Colonic mucosa (tissue), 4 donors: ENCODE measurements around the gene ATG9B. TPM values are rescaled to one million over a fixed set of nuclear protein-coding genes. Genes with fewer than 3 reads are reported as not detected.
A peak's percentile ranks its signal among the peaks of the same experiment; 100 is the strongest.

ENCODE experiments used
- DNase-seq: peaks from one replicate; pipeline ENCODE4 v3.0.0-alpha.2; 2020
- H3K27ac ChIP-seq: fragments of 200-600 bp; one replicate; pipeline ENCODE4 v1.8.0; 2021
- H3K27me3 ChIP-seq: fragments of 200-600 bp; one replicate; pipeline ENCODE4 v1.8.0; 2021
- H3K36me3 ChIP-seq: fragments of 200-600 bp; one replicate; pipeline ENCODE4 v1.8.0; 2021
- H3K4me1 ChIP-seq: fragments of 200-600 bp; one replicate; pipeline ENCODE4 v1.8.0; 2021; ENCODE audit warnings: mild to moderate bottlenecking
- H3K4me3 ChIP-seq: fragments of 200-600 bp; one replicate; pipeline ENCODE4 v1.8.0; 2021
- H3K9ac ChIP-seq, 2 donors: one replicate each; pipeline ENCODE4 v1.7.0; 2013; ENCODE audit warnings: control low read depth in 2 of 2, low read depth in 2 of 2, low read length in 2 of 2
- H3K9me3 ChIP-seq: fragments of 200-600 bp; one replicate; pipeline ENCODE4 v1.8.0; 2021
- CTCF ChIP-seq: fragments of 200-600 bp; IDR thresholded peaks from one replicate; pipeline ENCODE4 v1.8.0; 2022; ENCODE audit warnings: antibody characterized with exemption, mild to moderate bottlenecking
- intact Hi-C: fragments of 100-400 bp; cut with DNase I; formaldehyde crosslinking; loops from one replicate; pipeline ENCODE4 v1.14.1; 2022
- total RNA-seq, 2 donors: library from RNA; stranded (reverse); fragmentation: NEBNext Ultra II Directional in 1 of 2; extraction: Animal tissue kit (Norgen Biotek cat#: 25700) in 1 of 2; gene quantifications; one replicate each; pipeline ENCODE4 v1.2.1, GENCODE V29; 2021
- donor health status: healthy.
- donor health status: DM: no; HTN: no; CAD: no.
- donor health status: DM: no; HTN: no; CAD: no.

ATG9B gene
- total RNA-seq, 2 donors from 2014 or later: 0.66 to 1.2 TPM

GRCh38 chr7:151061213-151062110 is 37.2 kb upstream of the ATG9B start:
- Histone ChIP-seq H3K36me3 (no peaks in the 10 kb centered on the region), H3K9me3 (no peaks in the 10 kb centered on the region), H3K27ac (no peak overlapping the region), H3K4me1 (peaks cover 24% of the 10 kb centered on the region), H3K9ac (peak overlapping the region in 1 of 2 donors; percentile 98), H3K4me3 (no peak overlapping the region), H3K27me3 (no peaks in the 10 kb centered on the region)
- peak; percentile 36 for DNase-seq
- TF ChIP-seq CTCF: no peak
- intact Hi-C loops: no loop called here

- Histone ChIP-seq H3K27me3 (no peaks in the 10 kb centered on the region), H3K27ac (peak overlapping the region; percentile 96), H3K9ac (peak overlapping the region; percentile 84 to 98), H3K36me3 (no peaks in the 10 kb centered on the region), H3K4me3 (peak overlapping the region; percentile 46), H3K9me3 (no peaks in the 10 kb centered on the region), H3K4me1 (peaks cover 24% of the 10 kb centered on the region)
- intact Hi-C loops: no loop called here
- peak; percentile 72 for DNase-seq
- TF ChIP-seq CTCF: no peak
Observed at GRCh38 chr7:151060416-151061212, 36.3 kb upstream of the ATG9B start.

GRCh38 chr7:151060113-151060415 is 35.8 kb upstream of the ATG9B start:
- Histone ChIP-seq H3K4me3 (peak overlapping the region; percentile 46), H3K36me3 (no peaks in the 10 kb centered on the region), H3K27me3 (no peaks in the 10 kb centered on the region), H3K4me1 (peaks cover 24% of the 10 kb centered on the region), H3K9ac (peak overlapping the region; percentile 84 to 98), H3K27ac (peak overlapping the region; percentile 96), H3K9me3 (no peaks in the 10 kb centered on the region)
- DNase-seq: no peak
- no peak for TF ChIP-seq CTCF
- intact Hi-C loops: no loop called here

GRCh38 chr7:151059367-151060112 is 35.2 kb upstream of the ATG9B start, which contains the start of gene SLC4A2:
Gene SLC4A2, plus strand, starts transcription at chr7:151059589. Its CDS starts 2,399 bp downstream, at chr7:151061988.
- TF ChIP-seq CTCF: peak; percentile 33
- Histone ChIP-seq H3K4me1 (peaks cover 24% of the 10 kb centered on the region), H3K9ac (peak within 1 kb of the TSS; percentile 84 to 98), H3K4me3 (peak within 1 kb of the TSS; percentile 46), H3K27me3 (no peaks in the 10 kb centered on the region), H3K27ac (peak within 1 kb of the TSS; percentile 96), H3K9me3 (no peaks in the 10 kb centered on the region), H3K36me3 (no peaks in the 10 kb centered on the region)
- intact Hi-C loops: no loop called here
- DNase-seq: peak; percentile 83

GRCh38 chr7:151058781-151059366 is 34.6 kb upstream of the ATG9B start:
- intact Hi-C loops: no loop called here
- Histone ChIP-seq H3K4me1 (peaks cover 24% of the 10 kb centered on the region), H3K27ac (peak overlapping the region; percentile 96), H3K27me3 (no peaks in the 10 kb centered on the region), H3K9ac (peak overlapping the region; percentile 84 to 98), H3K36me3 (no peaks in the 10 kb centered on the region), H3K4me3 (peak overlapping the region; percentile 46), H3K9me3 (no peaks in the 10 kb centered on the region)
- DNase-seq: peak; percentile 44
- TF ChIP-seq CTCF: no peak
